HL-60/S4 (cell line): ENCODE data around the gene TRIM29.

Experiments used
- in situ Hi-C: fragments of 300-500 bp; cut with MboI; formaldehyde crosslinking; loops from 2 replicates; pipeline ENCODE4 v1.14.3; 2022; ENCODE audit warnings: low sequenced_read_pairs

The TRIM29 gene

GRCh38 chr11:120141768-120142423 lies 4.0 kb upstream of the TRIM29 start:
- in situ Hi-C loops = no loop called here

- in situ Hi-C loops = no loop called here
Measured at GRCh38 chr11:120141113-120141767, 3.3 kb upstream of the TRIM29 start.

- in situ Hi-C loops = no loop called here
Measured at GRCh38 chr11:120139316-120140069, 1.6 kb upstream of the TRIM29 start.

- in situ Hi-C loops = no loop called here
Measured at GRCh38 chr11:120137187-120137610, 714 bp downstream of the TRIM29 start.

- in situ Hi-C loops = no loop called here
Measured at GRCh38 chr11:120136356-120136755, 1.6 kb downstream of the TRIM29 start.

GRCh38 chr11:120135838-120136237 lies 2.1 kb downstream of the TRIM29 start:
- in situ Hi-C loops = no loop called here

GRCh38 chr11:120134931-120135228 lies 3.0 kb downstream of the TRIM29 start:
- in situ Hi-C loops = no loop called here

- in situ Hi-C loops = no loop called here
Measured at GRCh38 chr11:120134106-120134930, 3.6 kb downstream of the TRIM29 start.

GRCh38 chr11:120133216-120134105 lies 4.5 kb downstream of the TRIM29 start:
- in situ Hi-C loops = no loop called here

GRCh38 chr11:120132645-120133185 lies 5.2 kb downstream of the TRIM29 start:
- in situ Hi-C loops = no loop called here

GRCh38 chr11:120131941-120132644 lies 5.8 kb downstream of the TRIM29 start:
- in situ Hi-C loops = no loop called here

- in situ Hi-C loops = no loop called here
Measured at GRCh38 chr11:120130991-120131760, 6.7 kb downstream of the TRIM29 start.

- in situ Hi-C loops = no loop called here
Measured at GRCh38 chr11:120130176-120130980, 7.5 kb downstream of the TRIM29 start.

- in situ Hi-C loops = no loop called here
Measured at GRCh38 chr11:120129570-120129969, 8.3 kb downstream of the TRIM29 start.

- in situ Hi-C loops = no loop called here
Measured at GRCh38 chr11:120128392-120129119, 9.4 kb downstream of the TRIM29 start.

GRCh38 chr11:120127236-120127635 lies 10.7 kb downstream of the TRIM29 start:
- in situ Hi-C loops = no loop called here

- in situ Hi-C loops = no loop called here
Measured at GRCh38 chr11:120126620-120127019, 11.3 kb downstream of the TRIM29 start.
